Astrocyte (in vitro differentiated cells and primary cell): ENCODE data around the gene FGF1. TPM values are rescaled to one million over a fixed set of nuclear protein-coding genes. Genes with fewer than 3 reads are reported as not detected.
A peak's percentile ranks its signal among the peaks of the same experiment; 100 is the strongest.

ENCODE experiments used
- DNase-seq: peaks from one replicate; pipeline ENCODE4 v3.0.0-alpha.2; 2010; ENCODE audit warnings: low read depth
- FAIRE-seq: peaks from 2 replicates; lab custom pipeline; 2011; peaks lifted over from hg19 to GRCh38; lab: Jason Lieb, UNC
- H2AFZ ChIP-seq: 2 replicates; pipeline ENCODE4 v1.6.0; 2012; ENCODE audit warnings: low read depth, low read length, inconsistent platforms
- H3K27ac ChIP-seq: 2 replicates; pipeline ENCODE4 v1.5.1; 2011; ENCODE audit warnings: low read depth, low read length, inconsistent platforms
- H3K27me3 ChIP-seq: 2 replicates; pipeline ENCODE4 v1.6.0; 2011; ENCODE audit warnings: low read length, inconsistent platforms; ENCODE audit not compliant: insufficient read depth
- H3K36me3 ChIP-seq: 2 replicates; pipeline ENCODE4 v1.5.1; 2011; ENCODE audit warnings: low read length, inconsistent platforms; ENCODE audit not compliant: insufficient read depth
- H3K4me1 ChIP-seq: 2 replicates; pipeline ENCODE4 v1.5.1; 2011; ENCODE audit warnings: low read length, inconsistent platforms; ENCODE audit not compliant: insufficient read depth
- H3K4me2 ChIP-seq: 2 replicates; pipeline ENCODE4 v1.6.0; 2012; ENCODE audit warnings: low read length, inconsistent platforms
- H3K4me3 ChIP-seq: 2 replicates; pipeline ENCODE4 v1.5.1; 2011; ENCODE audit warnings: low read depth, mild to moderate bottlenecking, low read length, inconsistent platforms; ENCODE audit not compliant: insufficient read depth
- H3K79me2 ChIP-seq: 2 replicates; pipeline ENCODE4 v1.6.0; 2012; ENCODE audit warnings: mild to moderate bottlenecking, low read length, inconsistent platforms; ENCODE audit not compliant: insufficient read depth
- H3K9ac ChIP-seq: 2 replicates; pipeline ENCODE4 v1.6.0; 2012; ENCODE audit warnings: mild to moderate bottlenecking, low read length, inconsistent platforms
- H3K9me3 ChIP-seq: 2 replicates; pipeline ENCODE4 v1.5.1; 2012; ENCODE audit warnings: low read depth, mild to moderate bottlenecking, low read length, inconsistent platforms; ENCODE audit not compliant: insufficient read depth
- H4K20me1 ChIP-seq: 2 replicates; pipeline ENCODE4 v1.6.0; 2012; ENCODE audit warnings: low read length, inconsistent platforms; ENCODE audit not compliant: insufficient read depth
- H3K27ac Mint-ChIP-seq: one replicate; pipeline ENCODE4 v1.8.0; 2021; ENCODE audit warnings: mild to moderate bottlenecking, mixed read lengths; ENCODE audit not compliant: unreplicated experiment
- H3K27me3 Mint-ChIP-seq: one replicate; pipeline ENCODE4 v1.8.0; 2021; ENCODE audit warnings: low read depth, mixed read lengths; ENCODE audit not compliant: unreplicated experiment
- H3K36me3 Mint-ChIP-seq: one replicate; pipeline ENCODE4 v1.8.0; 2021; ENCODE audit warnings: low read depth, mixed read lengths; ENCODE audit not compliant: unreplicated experiment
- H3K4me1 Mint-ChIP-seq: one replicate; pipeline ENCODE4 v1.8.0; 2021; ENCODE audit warnings: low read depth, mixed read lengths; ENCODE audit not compliant: unreplicated experiment
- H3K4me3 Mint-ChIP-seq: one replicate; pipeline ENCODE4 v1.8.0; 2021; ENCODE audit warnings: mild to moderate bottlenecking, moderate library complexity, mixed read lengths; ENCODE audit not compliant: unreplicated experiment
- H3K9me3 Mint-ChIP-seq: one replicate; pipeline ENCODE4 v1.8.0; 2021; ENCODE audit warnings: mild to moderate bottlenecking, mixed read lengths; ENCODE audit not compliant: unreplicated experiment
- CTCF ChIP-seq: IDR thresholded peaks from 2 replicates; pipeline ENCODE4 v1.5.1; 2011; ENCODE audit warnings: low read depth, mild to moderate bottlenecking, inconsistent platforms, low read length, moderate library complexity; ENCODE audit not compliant: insufficient read depth
- EZH2 ChIP-seq: IDR thresholded peaks from 2 replicates; pipeline ENCODE4 v1.6.1; 2012; ENCODE audit warnings: mild to moderate bottlenecking, low read length, inconsistent platforms; ENCODE audit not compliant: insufficient read depth
- total RNA-seq: library from RNA; stranded (reverse); gene quantifications from 2 replicates; pipeline ENCODE4 v1.2.1, GENCODE V29; 2021

FGF1 gene
- total RNA-seq, 1 donor from 2014 or later, result 70.9 TPM

DNA sequence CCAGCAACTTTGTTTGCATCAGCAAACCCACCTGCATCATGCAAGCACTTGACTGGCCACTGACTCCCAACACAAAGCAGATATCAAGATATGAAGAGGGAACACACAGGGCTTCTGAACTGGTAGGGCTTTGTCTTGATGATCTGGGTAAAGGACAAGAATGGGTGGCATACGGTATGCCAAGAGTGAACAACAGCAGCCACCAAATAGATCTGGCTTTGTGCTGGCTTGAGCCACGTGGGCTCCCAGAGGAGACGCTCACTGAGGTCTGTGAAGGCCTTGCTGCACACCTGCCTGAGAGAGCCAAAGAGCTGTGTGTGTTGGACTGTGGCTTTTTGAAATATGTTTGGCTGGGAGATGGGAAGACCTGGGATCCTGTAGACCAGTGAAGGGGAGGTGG lies 43.5 kb downstream of the FGF1 start:
- H3K9ac ChIP-seq, result no peak overlapping the region
- no peak overlapping the region for H3K4me2 ChIP-seq
- TF ChIP-seq EZH2, result no peak
- TF ChIP-seq CTCF, result no peak
- H3K27ac Mint-ChIP-seq, result no peak overlapping the region
- no peak overlapping the region for H3K27ac ChIP-seq
- no peaks in the 10 kb centered on the region for H3K9me3 Mint-ChIP-seq
- no peaks in the 10 kb centered on the region for H3K9me3 ChIP-seq
- H3K4me3 Mint-ChIP-seq, result no peak overlapping the region
- H3K4me1 ChIP-seq, result peaks cover 24% of the 10 kb centered on the region
- no peaks in the 10 kb centered on the region for H3K27me3 Mint-ChIP-seq
- no peaks in the 10 kb centered on the region for H3K79me2 ChIP-seq
- DNase-seq, result no peak
- no peak overlapping the region for H2AFZ ChIP-seq
- no peaks in the 10 kb centered on the region for H4K20me1 ChIP-seq
- no peak overlapping the region for H3K4me3 ChIP-seq
- FAIRE-seq, result no peak
- peaks cover 37% of the 10 kb centered on the region for H3K4me1 Mint-ChIP-seq
- no peaks in the 10 kb centered on the region for H3K36me3 ChIP-seq
- peaks cover 2% of the 10 kb centered on the region for H3K36me3 Mint-ChIP-seq
- H3K27me3 ChIP-seq, result no peaks in the 10 kb centered on the region

DNA sequence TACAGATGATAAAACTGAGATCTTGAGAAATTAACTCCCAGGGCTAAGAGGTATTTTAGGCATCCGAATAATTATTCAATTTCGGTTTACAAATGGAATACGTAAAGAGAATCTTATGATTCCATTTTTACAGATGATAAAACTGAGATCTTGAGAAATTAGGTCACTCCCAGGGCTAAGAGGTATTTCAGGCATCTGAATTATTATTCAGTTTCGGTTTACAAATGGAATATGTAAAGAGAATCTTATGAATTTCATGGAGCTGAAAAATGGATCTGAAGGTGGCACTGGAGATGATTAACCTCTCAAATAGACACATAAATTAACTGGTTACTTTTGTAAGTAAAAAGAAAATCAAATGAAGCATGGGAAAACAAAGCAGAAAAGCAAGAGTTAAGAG lies 44.2 kb downstream of the FGF1 start:
- Histone ChIP-seq H3K4me1 (peaks cover 24% of the 10 kb centered on the region), H3K27ac (no peak overlapping the region), H3K4me2 (peak overlapping the region; percentile 2), H3K9me3 (no peaks in the 10 kb centered on the region), H3K36me3 (no peaks in the 10 kb centered on the region), H3K27me3 (no peaks in the 10 kb centered on the region), H4K20me1 (no peaks in the 10 kb centered on the region), H3K9ac (no peak overlapping the region), H3K79me2 (no peaks in the 10 kb centered on the region), H3K4me3 (no peak overlapping the region), H2AFZ (no peak overlapping the region)
- H3K4me3 Mint-ChIP-seq, result no peak overlapping the region
- peaks cover 2% of the 10 kb centered on the region for H3K36me3 Mint-ChIP-seq
- H3K27ac Mint-ChIP-seq, result peak overlapping the region; percentile 68
- no peak for FAIRE-seq
- peaks cover 2% of the 10 kb centered on the region for H3K9me3 Mint-ChIP-seq
- H3K4me1 Mint-ChIP-seq, result peaks cover 40% of the 10 kb centered on the region
- TF ChIP-seq CTCF, result no peak
- no peak for TF ChIP-seq EZH2
- peak; percentile 37 for DNase-seq
- no peaks in the 10 kb centered on the region for H3K27me3 Mint-ChIP-seq

- Mint-ChIP-seq H3K36me3 (peaks cover 2% of the 10 kb centered on the region), H3K27ac (no peak overlapping the region), H3K4me3 (no peak overlapping the region), H3K4me1 (peaks cover 45% of the 10 kb centered on the region), H3K9me3 (peaks cover 2% of the 10 kb centered on the region), H3K27me3 (no peaks in the 10 kb centered on the region)
- Histone ChIP-seq H3K4me2 (no peak overlapping the region), H3K79me2 (no peaks in the 10 kb centered on the region), H3K36me3 (no peaks in the 10 kb centered on the region), H3K4me3 (no peak overlapping the region), H3K4me1 (peaks cover 21% of the 10 kb centered on the region), H2AFZ (no peak overlapping the region), H3K9me3 (no peaks in the 10 kb centered on the region), H3K27me3 (no peaks in the 10 kb centered on the region), H3K27ac (no peak overlapping the region), H4K20me1 (no peaks in the 10 kb centered on the region), H3K9ac (no peak overlapping the region)
- no peak for FAIRE-seq
- no peak for TF ChIP-seq EZH2
- TF ChIP-seq CTCF, result no peak
- no peak for DNase-seq
These were observed 45.4 kb downstream of the FGF1 start for GRCh38 chr5:142640316-142641005.
